GM12873 (cell line): ENCODE results near the gene CILP.

ENCODE experiments used
- CTCF ChIP-seq: IDR thresholded peaks from 2 replicates; pipeline ENCODE4 v1.5.1; 2012; ENCODE audit warnings: low read depth, mild to moderate bottlenecking, moderate library complexity, low read length, control low read depth; ENCODE audit not compliant: insufficient read depth; ENCODE audit errors: missing control alignments

CILP gene

GRCh38 chr15:65217526-65218482, 6.5 kb upstream of the CILP start:
- no peak for TF ChIP-seq CTCF

GRCh38 chr15:65215496-65215895, 4.2 kb upstream of the CILP start:
- no peak for TF ChIP-seq CTCF

GRCh38 chr15:65214010-65214409, 2.7 kb upstream of the CILP start:
- TF ChIP-seq CTCF: no peak

GRCh38 chr15:65213241-65213640, 2.0 kb upstream of the CILP start:
- no peak for TF ChIP-seq CTCF

- TF ChIP-seq CTCF: peak; percentile 85
These were observed 824 bp upstream of the CILP start for GRCh38 chr15:65212097-65212496.

GRCh38 chr15:65211482-65211982, 259 bp upstream of the CILP start:
- no peak for TF ChIP-seq CTCF
